Measurements from ENCODE around the gene MYH14. TPM values are rescaled to one million over a fixed set of nuclear protein-coding genes. Genes with fewer than 3 reads are reported as not detected.
A peak's percentile ranks its signal among the peaks of the same experiment; 100 is the strongest.

The MYH14 gene
- total RNA-seq, 5 donors from 2014 or later (not counting 1 experiment from before 2014, with no cell fraction given): 0.23 to 0.79 (median 0.70) TPM; not detected in 2

- no peaks in the 10 kb centered on the region for H3K36me3 ChIP-seq (ENCODE audit: control insufficient read depth in 2 of 2, extremely low read depth in 1 of 2, insufficient read depth in 1 of 2, low read length in 1 of 2)
- peaks cover 61 to 73% of the 10 kb centered on the region in 2 donors for H3K27me3 Mint-ChIP-seq
- peaks cover 4 to 11% (median 7%) of the 10 kb centered on the region in 3 donors for H3K4me1 Mint-ChIP-seq
- H3K4me3 Mint-ChIP-seq: no peak overlapping the region
- POLR2A ChIA-PET: no interaction called here
- ATAC-seq (replicated peaks in 1 of 4): no peak
- peaks cover 11 to 74% of the 10 kb centered on the region in 2 experiments for H3K27me3 ChIP-seq (replicated peaks in 1 of 2; ENCODE audit: control insufficient read depth in 2 of 2, extremely low read depth in 1 of 2, insufficient read depth in 2 of 2, low read length in 1 of 2)
- 80% methylated on average over 14 of the region's 21 CpGs for WGBS (ENCODE audit: insufficient coverage)
- H3K27ac ChIP-seq (ENCODE audit: low read length): no peak overlapping the region
- no peak overlapping the region for H3K27ac Mint-ChIP-seq
- peaks cover 0 to 1% (median 0%) of the 10 kb centered on the region in 3 donors for H3K9me3 Mint-ChIP-seq
- no peaks in the 10 kb centered on the region for H3K9me3 ChIP-seq
- DNase-seq: no peak
- CTCF ChIA-PET: no interaction called here
- no peaks in the 10 kb centered on the region for H3K36me3 Mint-ChIP-seq
- no peak overlapping the region for H3K4me3 ChIP-seq (ENCODE audit: control insufficient read depth in 1 of 2, extremely low read depth in 1 of 2, low read length in 1 of 2)
- H3K4me1 ChIP-seq (ENCODE audit: control insufficient read depth in 1 of 2, extremely low read depth in 1 of 2, insufficient read depth in 2 of 2, low read length in 2 of 2): peaks cover 0 to 4% of the 10 kb centered on the region in 2 experiments
These were observed 105.6 kb downstream of the MYH14 start for GRCh38 chr19:50308991-50309390.

GRCh38 chr19:50309396-50310125 is 106.1 kb downstream of the MYH14 start:
- Histone ChIP-seq H3K9me3 (no peaks in the 10 kb centered on the region), H3K4me3 (ENCODE audit: control insufficient read depth in 1 of 2, extremely low read depth in 1 of 2, low read length in 1 of 2) (no peak overlapping the region), H3K36me3 (ENCODE audit: control insufficient read depth in 2 of 2, extremely low read depth in 1 of 2, insufficient read depth in 1 of 2, low read length in 1 of 2) (no peaks in the 10 kb centered on the region), H3K27me3 (replicated peaks in 1 of 2; ENCODE audit: control insufficient read depth in 2 of 2, extremely low read depth in 1 of 2, insufficient read depth in 2 of 2, low read length in 1 of 2) (peaks cover 12 to 77% of the 10 kb centered on the region in 2 experiments), H3K4me1 (ENCODE audit: control insufficient read depth in 1 of 2, extremely low read depth in 1 of 2, insufficient read depth in 2 of 2, low read length in 2 of 2) (peaks cover 0 to 5% of the 10 kb centered on the region in 2 experiments), H3K27ac (ENCODE audit: low read length) (no peak overlapping the region)
- ATAC-seq (replicated peaks in 1 of 4) (no peak), DNase-seq (no peak)
- Mint-ChIP-seq H3K27me3 (peaks cover 65 to 72% of the 10 kb centered on the region in 2 donors), H3K36me3 (no peaks in the 10 kb centered on the region), H3K4me3 (no peak overlapping the region), H3K9me3 (no peaks in the 10 kb centered on the region), H3K4me1 (peaks cover 5 to 12% (median 7%) of the 10 kb centered on the region in 3 donors), H3K27ac (no peak overlapping the region)
- 70% methylated on average over 10 of the region's 16 CpGs for WGBS (ENCODE audit: insufficient coverage)
- POLR2A ChIA-PET: no interaction called here
- CTCF ChIA-PET: no interaction called here

- ChIA-PET CTCF (interaction anchor here in 1 of 2 donors (0.5 kb wide), 1 partner anchor 414 kb away, joined by 4 read pairs; no protein-coding TSS in a partner anchor), POLR2A (no interaction called here)
- Mint-ChIP-seq H3K4me1 (peaks cover 12 to 20% (median 13%) of the 10 kb centered on the region in 3 donors), H3K9me3 (no peaks in the 10 kb centered on the region), H3K27ac (no peak overlapping the region), H3K36me3 (no peaks in the 10 kb centered on the region), H3K4me3 (no peak overlapping the region), H3K27me3 (peaks cover 65 to 69% of the 10 kb centered on the region in 2 donors)
- 60% methylated on average over 3 of the region's 10 CpGs for whole genome bisulfite sequencing (ENCODE audit: insufficient coverage)
- Histone ChIP-seq H3K27me3 (replicated peaks in 1 of 2; ENCODE audit: control insufficient read depth in 2 of 2, extremely low read depth in 1 of 2, insufficient read depth in 2 of 2, low read length in 1 of 2) (peaks cover 15 to 77% of the 10 kb centered on the region in 2 experiments), H3K4me1 (ENCODE audit: control insufficient read depth in 1 of 2, extremely low read depth in 1 of 2, insufficient read depth in 2 of 2, low read length in 2 of 2) (peaks cover 0 to 13% of the 10 kb centered on the region in 2 experiments), H3K27ac (ENCODE audit: low read length) (no peak overlapping the region), H3K4me3 (ENCODE audit: control insufficient read depth in 1 of 2, extremely low read depth in 1 of 2, low read length in 1 of 2) (no peak overlapping the region), H3K36me3 (ENCODE audit: control insufficient read depth in 2 of 2, extremely low read depth in 1 of 2, insufficient read depth in 1 of 2, low read length in 1 of 2) (no peaks in the 10 kb centered on the region), H3K9me3 (no peaks in the 10 kb centered on the region)
- no peak for DNase-seq
- ATAC-seq (replicated peaks in 1 of 4): no peak
These were observed 107.5 kb downstream of the MYH14 start for GRCh38 chr19:50310759-50311465.

GRCh38 chr19:50311723-50312635 is 108.6 kb downstream of the MYH14 start:
- POLR2A ChIA-PET: no interaction called here
- CTCF ChIA-PET: no interaction called here

GRCh38 chr19:50312967-50313811 is 109.8 kb downstream of the MYH14 start:
- Mint-ChIP-seq H3K9me3 (no peaks in the 10 kb centered on the region), H3K4me1 (peaks cover 13 to 22% (median 14%) of the 10 kb centered on the region in 3 donors), H3K27me3 (peaks cover 66 to 70% of the 10 kb centered on the region in 2 donors), H3K27ac (peak overlapping the region in 1 of 2 donors; percentile 49), H3K4me3 (peak overlapping the region in 1 of 3 donors; percentile 36), H3K36me3 (no peaks in the 10 kb centered on the region)
- Histone ChIP-seq H3K9me3 (no peaks in the 10 kb centered on the region), H3K36me3 (ENCODE audit: control insufficient read depth in 2 of 2, extremely low read depth in 1 of 2, insufficient read depth in 1 of 2, low read length in 1 of 2) (no peaks in the 10 kb centered on the region), H3K4me3 (ENCODE audit: control insufficient read depth in 1 of 2, extremely low read depth in 1 of 2, low read length in 1 of 2) (no peak overlapping the region), H3K27me3 (replicated peaks in 1 of 2; ENCODE audit: control insufficient read depth in 2 of 2, extremely low read depth in 1 of 2, insufficient read depth in 2 of 2, low read length in 1 of 2) (peaks cover 15 to 95% of the 10 kb centered on the region in 2 experiments), H3K4me1 (ENCODE audit: control insufficient read depth in 1 of 2, extremely low read depth in 1 of 2, insufficient read depth in 2 of 2, low read length in 2 of 2) (peaks cover 0 to 16% of the 10 kb centered on the region in 2 experiments), H3K27ac (ENCODE audit: low read length) (no peak overlapping the region)
- 18% methylated on average over 17 of the region's 27 CpGs for whole genome bisulfite sequencing (ENCODE audit: insufficient coverage)
- ATAC-seq (replicated peaks in 1 of 4) (no peak), DNase-seq (no peak)
- CTCF ChIA-PET: no interaction called here
- POLR2A ChIA-PET: no interaction called here

More at GRCh38 chr19:50311723-50312635, 108.6 kb downstream of the MYH14 start:
- Histone ChIP-seq H3K4me3 (ENCODE audit: control insufficient read depth in 1 of 2, extremely low read depth in 1 of 2, low read length in 1 of 2) (no peak overlapping the region), H3K36me3 (ENCODE audit: control insufficient read depth in 2 of 2, extremely low read depth in 1 of 2, insufficient read depth in 1 of 2, low read length in 1 of 2) (no peaks in the 10 kb centered on the region), H3K27ac (ENCODE audit: low read length) (no peak overlapping the region), H3K4me1 (ENCODE audit: control insufficient read depth in 1 of 2, extremely low read depth in 1 of 2, insufficient read depth in 2 of 2, low read length in 2 of 2) (peaks cover 0 to 16% of the 10 kb centered on the region in 2 experiments), H3K9me3 (no peaks in the 10 kb centered on the region), H3K27me3 (replicated peaks in 1 of 2; ENCODE audit: control insufficient read depth in 2 of 2, extremely low read depth in 1 of 2, insufficient read depth in 2 of 2, low read length in 1 of 2) (peaks cover 15 to 84% of the 10 kb centered on the region in 2 experiments)
- H3K4me1 Mint-ChIP-seq: peaks cover 13 to 22% (median 14%) of the 10 kb centered on the region in 3 donors
- DNase-seq: no peak
- H3K9me3 Mint-ChIP-seq: no peaks in the 10 kb centered on the region
- H3K4me3 Mint-ChIP-seq: no peak overlapping the region
- H3K27ac Mint-ChIP-seq: no peak overlapping the region
- WGBS (ENCODE audit: insufficient coverage): 8% methylated on average over 8 of the region's 42 CpGs
- H3K27me3 Mint-ChIP-seq: peaks cover 68% of the 10 kb centered on the region in 2 donors
- no peak for ATAC-seq (replicated peaks in 1 of 4)
- no peaks in the 10 kb centered on the region for H3K36me3 Mint-ChIP-seq

Data from T-cell (primary cell).